Measurements from ENCODE around the gene SLC23A2. TPM values are rescaled to one million over a fixed set of nuclear protein-coding genes. Genes with fewer than 3 reads are reported as not detected.

The SLC23A2 gene
- total RNA-seq, 1 experiment from 2014 or later = 16.3 TPM

- H4K20me1 ChIP-seq (ENCODE audit: insufficient read depth) = no peaks in the 10 kb centered on the region
- CTCF ChIA-PET = no interaction called here
Measured at GRCh38 chr20:4870906-4871305, 130.4 kb downstream of the SLC23A2 start.

More at GRCh38 chr20:4870906-4871305, 130.4 kb downstream of the SLC23A2 start:
- TF ChIP-seq EZH2phosphoT487 (IDR thresholded peaks at IDR 0.05; ENCODE audit: borderline replicate concordance) (no peak), CEBPB (IDR thresholded peaks at IDR 0.05; ENCODE audit: low read depth) (no peak), JUND (IDR thresholded peaks at IDR 0.05) (no peak), ELF1 (IDR thresholded peaks at IDR 0.05; ENCODE audit: borderline replicate concordance, low read depth) (no peak), POLR2AphosphoS5 (IDR thresholded peaks at IDR 0.05; ENCODE audit: low read depth, low read length) (no peak), CTCF (IDR thresholded peaks at IDR 0.05 in 2 of 3, conservative IDR thresholded peaks at IDR 0.05 in 1 of 3; ENCODE audit: borderline replicate concordance in 1 of 3, insufficient read depth in 1 of 3, low read depth in 2 of 3, low read length in 2 of 3) (no peak), RAD21 (IDR thresholded peaks at IDR 0.05; ENCODE audit: low read depth) (no peak), CBX3 (IDR thresholded peaks at IDR 0.05; ENCODE audit: low read depth) (no peak), FOSL1 (IDR thresholded peaks at IDR 0.05; ENCODE audit: low read depth) (no peak), ZFX (IDR thresholded peaks at IDR 0.05) (no peak), MAX (IDR thresholded peaks at IDR 0.05) (no peak), ZNF274 (IDR thresholded peaks at IDR 0.05; ENCODE audit: low read depth, low read length) (no peak), POLR2A (IDR thresholded peaks at IDR 0.05; ENCODE audit: borderline replicate concordance, extremely low read depth, insufficient read depth, insufficient read length) (no peak), YY1 (IDR thresholded peaks at IDR 0.05; ENCODE audit: extremely low read depth, insufficient replicate concordance, low read depth, low read length) (no peak), SIN3A (IDR thresholded peaks at IDR 0.05; ENCODE audit: low read depth) (no peak), SRF (IDR thresholded peaks at IDR 0.05; ENCODE audit: low read depth) (no peak), EGR1 (IDR thresholded peaks at IDR 0.05; ENCODE audit: low read depth) (no peak)
- TF ChIP-seq, protein P1, sequence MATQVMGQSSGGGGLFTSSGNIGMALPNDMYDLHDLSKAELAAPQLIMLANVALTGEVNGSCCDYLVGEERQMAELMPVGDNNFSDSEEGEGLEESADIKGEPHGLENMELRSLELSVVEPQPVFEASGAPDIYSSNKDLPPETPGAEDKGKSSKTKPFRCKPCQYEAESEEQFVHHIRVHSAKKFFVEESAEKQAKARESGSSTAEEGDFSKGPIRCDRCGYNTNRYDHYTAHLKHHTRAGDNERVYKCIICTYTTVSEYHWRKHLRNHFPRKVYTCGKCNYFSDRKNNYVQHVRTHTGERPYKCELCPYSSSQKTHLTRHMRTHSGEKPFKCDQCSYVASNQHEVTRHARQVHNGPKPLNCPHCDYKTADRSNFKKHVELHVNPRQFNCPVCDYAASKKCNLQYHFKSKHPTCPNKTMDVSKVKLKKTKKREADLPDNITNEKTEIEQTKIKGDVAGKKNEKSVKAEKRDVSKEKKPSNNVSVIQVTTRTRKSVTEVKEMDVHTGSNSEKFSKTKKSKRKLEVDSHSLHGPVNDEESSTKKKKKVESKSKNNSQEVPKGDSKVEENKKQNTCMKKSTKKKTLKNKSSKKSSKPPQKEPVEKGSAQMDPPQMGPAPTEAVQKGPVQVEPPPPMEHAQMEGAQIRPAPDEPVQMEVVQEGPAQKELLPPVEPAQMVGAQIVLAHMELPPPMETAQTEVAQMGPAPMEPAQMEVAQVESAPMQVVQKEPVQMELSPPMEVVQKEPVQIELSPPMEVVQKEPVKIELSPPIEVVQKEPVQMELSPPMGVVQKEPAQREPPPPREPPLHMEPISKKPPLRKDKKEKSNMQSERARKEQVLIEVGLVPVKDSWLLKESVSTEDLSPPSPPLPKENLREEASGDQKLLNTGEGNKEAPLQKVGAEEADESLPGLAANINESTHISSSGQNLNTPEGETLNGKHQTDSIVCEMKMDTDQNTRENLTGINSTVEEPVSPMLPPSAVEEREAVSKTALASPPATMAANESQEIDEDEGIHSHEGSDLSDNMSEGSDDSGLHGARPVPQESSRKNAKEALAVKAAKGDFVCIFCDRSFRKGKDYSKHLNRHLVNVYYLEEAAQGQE (IDR thresholded peaks at IDR 0.05; ENCODE audit: low read depth) = no peak
- TF ChIP-seq, protein P2, sequence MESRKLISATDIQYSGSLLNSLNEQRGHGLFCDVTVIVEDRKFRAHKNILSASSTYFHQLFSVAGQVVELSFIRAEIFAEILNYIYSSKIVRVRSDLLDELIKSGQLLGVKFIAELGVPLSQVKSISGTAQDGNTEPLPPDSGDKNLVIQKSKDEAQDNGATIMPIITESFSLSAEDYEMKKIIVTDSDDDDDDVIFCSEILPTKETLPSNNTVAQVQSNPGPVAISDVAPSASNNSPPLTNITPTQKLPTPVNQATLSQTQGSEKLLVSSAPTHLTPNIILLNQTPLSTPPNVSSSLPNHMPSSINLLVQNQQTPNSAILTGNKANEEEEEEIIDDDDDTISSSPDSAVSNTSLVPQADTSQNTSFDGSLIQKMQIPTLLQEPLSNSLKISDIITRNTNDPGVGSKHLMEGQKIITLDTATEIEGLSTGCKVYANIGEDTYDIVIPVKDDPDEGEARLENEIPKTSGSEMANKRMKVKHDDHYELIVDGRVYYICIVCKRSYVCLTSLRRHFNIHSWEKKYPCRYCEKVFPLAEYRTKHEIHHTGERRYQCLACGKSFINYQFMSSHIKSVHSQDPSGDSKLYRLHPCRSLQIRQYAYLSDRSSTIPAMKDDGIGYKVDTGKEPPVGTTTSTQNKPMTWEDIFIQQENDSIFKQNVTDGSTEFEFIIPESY (IDR thresholded peaks at IDR 0.05; ENCODE audit: extremely low read depth, insufficient replicate concordance, low read length) = no peak
- TF ChIP-seq, protein P3, sequence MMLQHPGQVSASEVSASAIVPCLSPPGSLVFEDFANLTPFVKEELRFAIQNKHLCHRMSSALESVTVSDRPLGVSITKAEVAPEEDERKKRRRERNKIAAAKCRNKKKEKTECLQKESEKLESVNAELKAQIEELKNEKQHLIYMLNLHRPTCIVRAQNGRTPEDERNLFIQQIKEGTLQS (IDR thresholded peaks at IDR 0.05) = no peak
- peaks cover 2 to 22% of the 10 kb centered on the region in 2 experiments; a peak in 3 of 4 replicates for H3K36me3 ChIP-seq (ENCODE audit: control insufficient read depth in 1 of 2, insufficient read depth in 2 of 2, low read length in 2 of 2)
- no peak overlapping the region for H2AFZ ChIP-seq (ENCODE audit: low read depth, low read length, poor library complexity, severe bottlenecking)
- no peaks in the 10 kb centered on the region for H3K9me2 ChIP-seq (ENCODE audit: insufficient read depth)
- BruUV-seq (replicated peaks) = no TSS peak
- intact Hi-C loops (cut with micrococcal nuclease) = no loop called here
- RAD21 ChIA-PET (ENCODE audit: low non-redundant PET in 1 of 2, low total read pairs in 2 of 2, uncharacterized antibody in 2 of 2, unreplicated experiment in 2 of 2) = no interaction called here
- no peaks in the 10 kb centered on the region for H3K4me1 ChIP-seq (ENCODE audit: control insufficient read depth in 1 of 2, insufficient read depth in 2 of 2, low read length in 2 of 2)
- no peak overlapping the region for H3K27ac ChIP-seq (ENCODE audit: low read depth, low read length)
- H3K4me3 ChIP-seq (replicated peaks in 1 of 2; ENCODE audit: low read depth in 1 of 2, low read length in 2 of 2) = no peak overlapping the region
- no peaks in the 10 kb centered on the region for H3K27me3 ChIP-seq (ENCODE audit: insufficient read depth, low read length)
- H3K79me2 ChIP-seq (ENCODE audit: insufficient read depth, low read length) = no peaks in the 10 kb centered on the region
- ATAC-seq = no peak
- no peak overlapping the region for H3K4me2 ChIP-seq (ENCODE audit: low read length)
- no peaks in the 10 kb centered on the region for H3K9me3 ChIP-seq (ENCODE audit: control insufficient read depth in 1 of 2, insufficient read depth in 1 of 2, low read depth in 1 of 2, low read length in 2 of 2)
- POLR2A ChIA-PET = no interaction called here
- no peak for DNase-seq (ENCODE audit: low read depth, low spot score)
- no peak overlapping the region for H3K9ac ChIP-seq (ENCODE audit: low read length)
